ENCODE data around the gene SH2D3A. TPM values are rescaled to one million over a fixed set of nuclear protein-coding genes. Genes with fewer than 3 reads are reported as not detected.

SH2D3A gene
- total and polyA plus RNA-seq, 4 donors = 0.20 to 1.7 (median 0.89) TPM

DNA sequence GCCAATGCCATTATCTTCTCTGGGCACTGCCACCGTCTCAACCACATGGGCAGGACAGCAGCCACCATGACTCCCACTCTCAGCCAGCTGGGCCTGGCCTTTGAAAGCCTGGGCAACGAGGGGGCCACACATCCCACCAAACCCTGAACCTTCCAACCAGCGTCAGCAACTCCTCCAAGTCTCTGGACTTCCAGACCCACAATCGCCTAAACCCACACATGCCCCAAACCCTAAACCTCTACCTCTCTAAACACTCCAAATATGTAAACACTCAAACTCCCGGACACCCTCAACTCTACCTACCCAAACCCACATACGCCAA, 47.7 kb downstream of the SH2D3A start:
- 79% methylated on average over 5 of the region's 6 CpGs for WGBS (ENCODE audit: insufficient coverage)
- Histone ChIP-seq H3K27me3 (ENCODE audit: control insufficient read depth, insufficient read depth, low read length) (no peaks in the 10 kb centered on the region), H3K27ac (ENCODE audit: low read depth, low read length) (no peak overlapping the region), H3K4me3 (ENCODE audit: low read depth, low read length) (no peak overlapping the region), H3K36me3 (ENCODE audit: control insufficient read depth, insufficient read depth, low read length) (no peaks in the 10 kb centered on the region), H3K4me1 (ENCODE audit: control insufficient read depth, insufficient read depth, low read length) (no peaks in the 10 kb centered on the region), H3K9me3 (ENCODE audit: control insufficient read depth, insufficient read depth, low read length) (no peaks in the 10 kb centered on the region)
- DNase-seq (ENCODE audit: low read depth in 4 of 6, low spot score in 6 of 6) = no peak

DNA sequence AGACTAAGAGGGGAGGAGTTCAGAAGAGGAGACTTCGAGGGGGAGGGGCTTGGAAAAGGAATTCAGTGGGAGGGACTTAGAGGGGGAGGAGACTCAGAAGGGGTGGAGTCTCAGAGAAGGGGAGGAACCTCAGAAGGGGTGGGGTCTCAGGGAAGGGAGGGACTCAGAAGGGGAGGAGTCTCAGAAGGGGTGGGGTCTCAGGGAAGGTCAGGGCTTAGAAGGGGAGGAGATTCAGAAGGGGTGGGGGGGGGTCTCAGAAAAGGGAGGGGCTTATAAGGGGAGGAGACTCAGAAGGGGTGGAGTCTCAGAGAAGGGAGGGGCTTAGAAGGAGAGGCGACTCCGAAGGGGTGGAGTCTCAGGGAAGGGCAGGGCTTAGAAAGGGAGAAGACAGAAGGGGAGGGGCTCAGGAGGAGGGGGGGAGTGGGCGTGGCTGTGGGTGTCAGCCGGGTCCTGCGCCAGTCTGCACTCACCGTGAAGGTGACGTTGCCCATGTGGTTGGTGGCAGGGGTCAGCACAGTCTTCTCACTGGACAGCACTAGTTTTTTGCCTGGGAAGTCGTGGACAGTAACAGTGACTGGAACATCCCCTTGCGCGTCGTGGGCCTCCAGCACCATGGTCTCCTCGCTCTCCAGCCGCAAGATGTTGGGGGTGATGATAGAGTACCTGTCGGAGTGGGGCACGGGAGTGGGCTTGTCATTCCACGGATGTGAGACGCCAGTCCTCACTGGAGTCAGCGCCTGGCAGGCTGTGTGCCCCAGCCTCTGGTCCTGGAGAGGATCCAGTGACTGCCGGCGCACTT, 48.3 kb downstream of the SH2D3A start:
- WGBS (ENCODE audit: insufficient coverage) = 75% methylated on average over 20 of the region's 21 CpGs
- Histone ChIP-seq H3K4me1 (ENCODE audit: control insufficient read depth, insufficient read depth, low read length) (no peaks in the 10 kb centered on the region), H3K27me3 (ENCODE audit: control insufficient read depth, insufficient read depth, low read length) (no peaks in the 10 kb centered on the region), H3K27ac (ENCODE audit: low read depth, low read length) (no peak overlapping the region), H3K36me3 (ENCODE audit: control insufficient read depth, insufficient read depth, low read length) (no peaks in the 10 kb centered on the region), H3K4me3 (ENCODE audit: low read depth, low read length) (no peak overlapping the region), H3K9me3 (ENCODE audit: control insufficient read depth, insufficient read depth, low read length) (no peaks in the 10 kb centered on the region)
- DNase-seq (ENCODE audit: low read depth in 4 of 6, low spot score in 6 of 6) = no peak

DNA sequence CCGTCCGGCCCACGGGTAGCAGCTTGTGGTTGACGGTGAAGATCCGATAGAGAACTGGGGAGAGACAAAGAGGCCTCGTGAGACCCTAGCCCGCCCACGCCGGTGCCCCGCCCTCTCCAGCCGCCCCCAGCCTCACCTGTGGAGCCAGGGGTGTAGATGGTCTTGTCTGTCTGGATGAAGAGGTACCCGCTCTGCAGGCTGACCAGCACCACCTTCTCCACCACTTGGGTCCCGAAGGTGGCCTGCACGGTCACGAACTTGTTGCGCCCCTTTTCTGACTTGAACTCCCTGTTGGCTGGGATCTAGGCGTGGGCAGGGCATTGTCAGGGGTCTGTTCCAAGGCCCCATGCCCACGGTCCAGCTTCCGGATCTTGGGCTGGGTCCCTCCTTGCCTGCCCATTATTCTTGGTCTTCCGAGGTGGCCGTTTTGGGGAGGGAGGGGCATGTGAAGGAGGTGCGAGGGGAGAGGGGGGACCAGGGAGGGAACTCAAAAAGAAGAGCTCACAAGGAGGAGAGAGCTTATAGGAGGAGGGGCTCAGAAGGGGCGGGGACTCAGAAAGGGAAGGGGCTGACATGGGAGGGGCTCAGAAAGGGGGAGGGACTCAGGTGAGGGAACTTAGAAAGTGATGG, 49.0 kb downstream of the SH2D3A start:
- no peak overlapping the region for H3K4me3 ChIP-seq (ENCODE audit: low read depth, low read length)
- WGBS (ENCODE audit: insufficient coverage) = 64% methylated on average over 13 of the region's 23 CpGs

DNA sequence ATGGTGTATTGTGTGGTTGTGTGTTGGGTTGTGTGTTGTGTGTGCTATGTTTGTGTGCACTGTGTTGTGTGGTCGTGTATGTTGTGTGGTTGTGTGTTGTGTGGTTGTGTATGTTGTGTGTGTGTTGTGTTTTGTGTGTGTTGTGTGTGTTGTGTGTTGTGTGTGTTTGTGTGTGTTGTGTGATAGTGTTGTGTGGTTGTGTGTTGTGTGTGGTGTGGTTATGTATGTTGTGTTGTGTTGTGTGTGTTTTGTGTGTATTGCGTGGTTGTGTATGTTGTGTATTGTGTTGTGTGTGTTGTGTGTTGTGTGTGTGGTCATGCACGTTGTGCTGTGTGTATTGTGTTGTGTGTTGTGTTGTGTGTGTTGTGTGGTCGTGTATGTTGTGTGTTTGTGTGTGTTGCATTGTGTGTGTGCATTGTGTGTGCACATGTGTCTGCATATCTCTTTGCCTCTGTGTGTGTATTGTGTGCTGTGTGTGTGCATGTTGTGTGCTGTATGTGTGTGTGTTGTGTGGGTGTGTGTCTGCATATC, 49.7 kb downstream of the SH2D3A start:
- Histone ChIP-seq H3K4me3 (ENCODE audit: low read depth, low read length) (no peak overlapping the region), H3K36me3 (ENCODE audit: control insufficient read depth, insufficient read depth, low read length) (no peaks in the 10 kb centered on the region), H3K27ac (ENCODE audit: low read depth, low read length) (no peak overlapping the region), H3K4me1 (ENCODE audit: control insufficient read depth, insufficient read depth, low read length) (no peaks in the 10 kb centered on the region), H3K9me3 (ENCODE audit: control insufficient read depth, insufficient read depth, low read length) (no peaks in the 10 kb centered on the region), H3K27me3 (ENCODE audit: control insufficient read depth, insufficient read depth, low read length) (no peaks in the 10 kb centered on the region)
- DNase-seq (ENCODE audit: low read depth in 4 of 6, low spot score in 6 of 6) = no peak
- WGBS (ENCODE audit: insufficient coverage) = 88% methylated on average over 4 of the region's 4 CpGs

More for the DNA sequence above, 49.0 kb downstream of the SH2D3A start:
- H3K27ac ChIP-seq (ENCODE audit: low read depth, low read length) = no peak overlapping the region
- no peak for DNase-seq (ENCODE audit: low read depth in 4 of 6, low spot score in 6 of 6)
- no peaks in the 10 kb centered on the region for H3K4me1 ChIP-seq (ENCODE audit: control insufficient read depth, insufficient read depth, low read length)
- H3K36me3 ChIP-seq (ENCODE audit: control insufficient read depth, insufficient read depth, low read length) = no peaks in the 10 kb centered on the region
- H3K27me3 ChIP-seq (ENCODE audit: control insufficient read depth, insufficient read depth, low read length) = no peaks in the 10 kb centered on the region
- no peaks in the 10 kb centered on the region for H3K9me3 ChIP-seq (ENCODE audit: control insufficient read depth, insufficient read depth, low read length)

DNA sequence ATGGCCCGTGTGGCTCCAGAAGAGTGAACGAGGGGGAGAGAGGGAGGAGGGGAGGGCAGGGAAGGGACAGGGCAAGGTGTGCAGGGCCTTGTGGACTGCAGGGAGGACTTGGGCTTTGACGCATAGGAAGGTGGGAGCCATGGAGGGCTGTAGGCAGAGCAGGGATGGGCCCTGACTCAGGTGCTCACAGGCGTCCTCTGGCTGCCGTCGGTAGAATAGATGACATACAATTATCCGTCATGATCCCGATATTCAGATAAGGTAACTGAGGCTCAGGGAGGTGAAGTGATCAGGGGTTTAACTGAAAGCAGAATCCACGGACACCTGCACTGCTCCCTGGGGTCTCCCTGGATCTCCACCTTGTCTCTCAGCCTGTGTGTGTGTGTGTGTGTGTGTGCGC, 50.2 kb downstream of the SH2D3A start:
- 83% methylated on average over 10 of the region's 10 CpGs for WGBS (ENCODE audit: insufficient coverage)
- Histone ChIP-seq H3K4me3 (ENCODE audit: low read depth, low read length) (no peak overlapping the region), H3K36me3 (ENCODE audit: control insufficient read depth, insufficient read depth, low read length) (peaks cover 2% of the 10 kb centered on the region), H3K9me3 (ENCODE audit: control insufficient read depth, insufficient read depth, low read length) (no peaks in the 10 kb centered on the region), H3K27me3 (ENCODE audit: control insufficient read depth, insufficient read depth, low read length) (peaks cover 3% of the 10 kb centered on the region), H3K4me1 (ENCODE audit: control insufficient read depth, insufficient read depth, low read length) (no peaks in the 10 kb centered on the region), H3K27ac (ENCODE audit: low read depth, low read length) (no peak overlapping the region)
- DNase-seq (ENCODE audit: low read depth in 4 of 6, low spot score in 6 of 6) = no peak

DNA sequence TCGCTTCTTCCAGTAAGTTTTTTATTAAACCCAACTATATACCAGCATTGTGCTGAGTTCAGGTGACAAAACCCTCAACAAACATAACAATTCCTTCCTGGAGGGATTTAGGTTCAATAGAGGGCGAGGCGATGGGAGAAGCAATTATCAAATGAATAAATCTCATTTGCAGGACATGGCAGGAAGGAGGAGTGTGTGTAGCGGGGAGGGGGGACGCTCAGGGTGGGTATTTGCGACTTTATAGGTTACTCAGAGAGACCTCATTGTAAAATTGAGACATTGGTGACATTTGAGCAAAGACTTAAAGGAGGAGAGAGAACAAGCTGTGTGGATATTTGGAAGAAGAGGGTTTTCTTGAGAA, 50.6 kb downstream of the SH2D3A start:
- H3K4me1 ChIP-seq (ENCODE audit: control insufficient read depth, insufficient read depth, low read length) = no peaks in the 10 kb centered on the region
- DNase-seq (ENCODE audit: low read depth in 4 of 6, low spot score in 6 of 6) = no peak
- peaks cover 2% of the 10 kb centered on the region for H3K36me3 ChIP-seq (ENCODE audit: control insufficient read depth, insufficient read depth, low read length)
- H3K27ac ChIP-seq (ENCODE audit: low read depth, low read length) = no peak overlapping the region
- 70% methylated on average over 6 of the region's 6 CpGs for WGBS (ENCODE audit: insufficient coverage)
- no peak overlapping the region for H3K4me3 ChIP-seq (ENCODE audit: low read depth, low read length)
- peaks cover 8% of the 10 kb centered on the region for H3K27me3 ChIP-seq (ENCODE audit: control insufficient read depth, insufficient read depth, low read length)
- H3K9me3 ChIP-seq (ENCODE audit: control insufficient read depth, insufficient read depth, low read length) = no peaks in the 10 kb centered on the region

DNA sequence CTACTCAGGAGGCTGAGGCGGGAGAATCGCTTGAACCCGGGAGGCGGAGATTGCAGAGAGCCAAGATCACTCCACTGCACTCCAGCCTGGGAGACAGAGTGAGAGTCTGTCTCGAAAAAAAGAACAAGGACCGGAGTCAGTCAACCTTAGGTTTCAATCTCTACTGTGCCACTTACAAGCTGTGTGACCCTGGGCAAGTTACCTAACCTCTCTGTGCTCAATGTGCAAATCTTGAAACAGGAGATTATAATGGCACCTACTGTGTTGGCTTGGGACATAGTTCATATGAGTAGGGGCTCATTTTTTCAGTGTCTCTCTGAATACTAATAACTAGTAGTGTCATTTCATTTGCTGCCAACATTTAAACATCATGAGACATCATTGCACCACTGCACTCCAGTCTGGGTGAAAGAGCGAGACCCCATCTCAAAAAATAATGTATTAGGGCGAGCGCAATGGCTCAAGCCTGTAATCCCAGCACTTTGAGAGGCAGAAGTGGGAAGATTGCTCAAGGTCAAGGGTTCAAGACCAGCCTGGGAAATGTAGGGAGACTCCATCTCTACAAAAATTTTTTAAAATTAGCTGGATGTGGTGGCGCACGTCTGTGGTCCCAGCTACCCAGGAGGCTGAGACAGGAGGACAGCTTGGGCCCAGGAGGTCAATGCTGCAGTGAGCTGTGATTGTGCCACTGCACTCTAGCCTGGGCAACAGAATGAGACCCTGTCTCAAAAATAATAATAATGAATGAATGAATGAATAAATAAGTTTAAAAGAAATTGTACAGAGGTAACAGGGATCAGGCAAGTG, 52.3 kb downstream of the SH2D3A start:
- Histone ChIP-seq H3K9me3 (ENCODE audit: control insufficient read depth, insufficient read depth, low read length) (no peaks in the 10 kb centered on the region), H3K4me1 (ENCODE audit: control insufficient read depth, insufficient read depth, low read length) (no peaks in the 10 kb centered on the region), H3K27ac (ENCODE audit: low read depth, low read length) (no peak overlapping the region), H3K4me3 (ENCODE audit: low read depth, low read length) (no peak overlapping the region), H3K36me3 (ENCODE audit: control insufficient read depth, insufficient read depth, low read length) (peaks cover 2% of the 10 kb centered on the region), H3K27me3 (ENCODE audit: control insufficient read depth, insufficient read depth, low read length) (peaks cover 18% of the 10 kb centered on the region)
- 79% methylated on average over 6 of the region's 11 CpGs for WGBS (ENCODE audit: insufficient coverage)
- no peak for DNase-seq (ENCODE audit: low read depth in 4 of 6, low spot score in 6 of 6)

DNA sequence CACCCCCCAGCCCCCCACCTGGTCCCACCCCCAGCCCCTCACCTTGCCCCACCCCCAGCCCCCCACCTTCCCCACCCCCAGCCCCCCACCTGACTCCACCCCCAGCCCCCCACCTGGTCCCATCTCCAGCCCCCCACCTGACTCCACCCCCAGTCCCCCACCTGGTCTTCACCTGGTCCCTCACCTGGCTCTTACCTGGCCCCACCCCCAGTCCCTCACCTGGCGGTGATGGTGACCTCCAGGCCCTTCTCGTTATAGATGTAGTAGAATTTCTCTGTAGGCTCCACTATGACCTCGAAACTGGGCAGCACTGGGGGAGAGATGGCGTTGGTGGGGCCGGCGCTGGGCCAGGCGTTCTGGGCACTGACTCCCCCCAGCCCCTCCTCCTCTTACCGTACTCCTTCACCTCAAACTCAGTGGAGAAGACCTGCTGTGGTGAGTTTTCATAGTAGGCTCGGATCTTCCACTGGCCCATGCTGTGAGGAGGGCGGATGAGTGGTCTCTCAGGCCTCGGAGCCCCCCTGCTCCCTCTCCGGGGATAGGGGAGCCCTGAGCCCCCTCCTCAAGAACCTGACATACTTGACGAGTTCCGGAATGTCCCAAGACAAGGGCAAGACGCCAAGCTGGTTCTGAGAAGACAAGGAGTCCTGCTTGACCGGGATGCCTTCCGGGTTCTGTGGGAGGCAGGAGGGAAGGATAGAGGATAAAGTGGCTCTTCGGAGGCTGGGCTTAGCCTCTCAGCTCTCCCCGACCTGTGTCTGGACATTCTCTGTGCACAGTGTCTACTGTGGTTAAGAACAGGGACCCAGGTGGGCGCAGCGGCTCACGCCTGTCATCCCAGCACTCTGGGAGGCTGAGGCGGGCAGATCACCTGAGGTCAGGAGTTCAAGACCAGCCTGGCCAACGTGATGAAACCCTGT, 53.2 kb downstream of the SH2D3A start:
- no peaks in the 10 kb centered on the region for H3K4me1 ChIP-seq (ENCODE audit: control insufficient read depth, insufficient read depth, low read length)
- DNase-seq (ENCODE audit: low read depth in 4 of 6, low spot score in 6 of 6) = no peak
- H3K4me3 ChIP-seq (ENCODE audit: low read depth, low read length) = no peak overlapping the region
- H3K27me3 ChIP-seq (ENCODE audit: control insufficient read depth, insufficient read depth, low read length) = peaks cover 22% of the 10 kb centered on the region
- WGBS (ENCODE audit: insufficient coverage) = 74% methylated on average over 12 of the region's 24 CpGs
- H3K9me3 ChIP-seq (ENCODE audit: control insufficient read depth, insufficient read depth, low read length) = no peaks in the 10 kb centered on the region
- no peak overlapping the region for H3K27ac ChIP-seq (ENCODE audit: low read depth, low read length)
- H3K36me3 ChIP-seq (ENCODE audit: control insufficient read depth, insufficient read depth, low read length) = peaks cover 2% of the 10 kb centered on the region

All from spinal cord (tissue), 10 donors.